ENCODE results near the gene IGLL1.

- no peak for TF ChIP-seq CTCF (IDR thresholded peaks at IDR 0.05; ENCODE audit: poor library complexity)
- TF ChIP-seq EZH2 (IDR thresholded peaks at IDR 0.05; ENCODE audit: borderline replicate concordance), result no peak
- TF ChIP-seq EZH2phosphoT487 (IDR thresholded peaks at IDR 0.05; ENCODE audit: low read depth, severe bottlenecking, unreplicated experiment), result no peak
Observed at GRCh38 chr22:23583836-23584235, 3.7 kb upstream of the IGLL1 start.
